ENCODE measurements around the gene MVK.
"Not testable (repeated sequence)": the region's sequence is repeated elsewhere in the genome, so short reads cannot be mapped to it uniquely, and the experiment has no call there.

MVK gene

DNA sequence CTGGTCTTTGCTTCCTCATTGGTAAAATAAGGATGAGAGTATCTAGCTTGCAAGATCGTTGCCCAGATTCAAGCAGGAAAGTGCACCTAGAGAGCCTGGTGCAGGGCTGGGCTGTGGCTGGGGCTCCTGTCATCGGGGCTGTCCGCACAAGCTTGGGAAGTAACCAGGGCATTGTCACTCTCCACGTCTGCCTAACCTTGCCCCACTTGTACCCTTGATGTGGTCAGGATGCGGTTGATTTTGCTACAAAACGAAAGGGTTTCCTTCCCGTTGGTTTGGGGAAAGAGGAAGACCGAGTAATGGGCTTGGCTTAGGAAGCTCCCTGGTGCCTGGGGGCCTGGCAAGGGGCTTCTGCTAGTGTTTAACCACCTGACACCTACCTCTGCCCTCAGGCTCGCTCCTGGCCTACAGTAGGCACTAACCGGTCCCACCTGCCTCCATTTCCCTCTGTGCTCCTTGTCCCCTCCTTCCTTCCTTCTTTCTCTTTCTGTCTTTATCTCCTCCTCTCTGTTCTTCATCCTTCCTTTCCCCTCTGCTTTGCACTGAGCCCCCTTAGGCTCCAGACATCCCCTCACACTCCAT, 21.8 kb downstream of the MVK start:
- no peak overlapping the region for H3K27ac ChIP-seq (ENCODE audit: low read length)
- peaks cover 3% of the 10 kb centered on the region for H3K4me1 ChIP-seq (ENCODE audit: control insufficient read depth, low read depth, low read length)

DNA sequence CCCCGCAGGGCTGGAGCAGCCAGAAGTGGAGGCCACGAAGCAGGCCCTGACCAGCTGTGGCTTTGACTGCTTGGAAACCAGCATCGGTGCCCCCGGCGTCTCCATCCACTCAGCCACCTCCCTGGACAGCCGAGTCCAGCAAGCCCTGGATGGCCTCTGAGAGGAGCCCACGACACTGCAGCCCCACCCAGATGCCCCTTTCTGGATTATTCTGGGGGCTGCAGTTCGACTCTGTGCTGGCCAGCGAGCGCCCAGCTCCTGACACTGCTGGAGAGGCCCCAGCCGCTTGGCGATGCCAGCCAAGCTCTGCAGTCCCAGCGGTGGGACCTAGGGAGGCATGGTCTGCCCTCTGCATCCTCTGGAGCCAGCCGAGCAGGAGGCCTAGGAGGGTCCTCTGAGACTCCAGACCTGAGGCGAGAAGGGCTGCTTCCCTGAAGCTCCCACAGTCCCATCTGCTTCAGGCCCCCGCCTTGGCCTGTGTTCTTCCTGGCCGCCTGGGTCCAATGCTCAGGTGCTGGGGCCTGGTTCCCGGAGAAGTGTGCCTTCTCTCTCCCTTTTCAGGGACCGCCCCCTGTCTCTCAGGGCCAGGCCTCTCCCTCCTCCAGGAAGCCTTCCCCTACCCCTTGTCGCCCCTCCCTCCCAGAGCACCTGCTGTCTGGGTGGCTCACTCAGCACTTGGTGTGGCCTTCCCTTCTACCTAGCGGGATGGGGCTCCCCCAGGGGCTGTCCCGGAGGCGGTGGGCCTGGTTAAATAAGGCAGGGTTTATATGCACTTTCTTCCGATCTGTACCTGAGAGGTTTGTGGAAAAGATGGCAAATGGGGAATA, 23.0 kb downstream of the MVK start:
- no peaks in the 10 kb centered on the region for H3K27me3 ChIP-seq (ENCODE audit: control insufficient read depth, insufficient read depth, low read length)
- no peaks in the 10 kb centered on the region for H3K9me3 ChIP-seq (ENCODE audit: control insufficient read depth, low read depth, low read length)
- peaks cover 3% of the 10 kb centered on the region for H3K4me1 ChIP-seq (ENCODE audit: control insufficient read depth, low read depth, low read length)
- H3K4me3 ChIP-seq (ENCODE audit: low read length), result no peak overlapping the region
- peaks cover 14% of the 10 kb centered on the region for H3K36me3 ChIP-seq (ENCODE audit: control insufficient read depth, low read depth, low read length)
- H3K9ac ChIP-seq (ENCODE audit: low read length), result no peak overlapping the region
- no peak overlapping the region for H3K27ac ChIP-seq (ENCODE audit: low read length)

More for the DNA sequence above, 21.8 kb downstream of the MVK start:
- H3K9me3 ChIP-seq (ENCODE audit: control insufficient read depth, low read depth, low read length), result no peaks in the 10 kb centered on the region
- H3K9ac ChIP-seq (ENCODE audit: low read length), result no peak overlapping the region
- H3K36me3 ChIP-seq (ENCODE audit: control insufficient read depth, low read depth, low read length), result peaks cover 20% of the 10 kb centered on the region
- H3K27me3 ChIP-seq (ENCODE audit: control insufficient read depth, insufficient read depth, low read length), result no peaks in the 10 kb centered on the region
- H3K4me3 ChIP-seq (ENCODE audit: low read length), result no peak overlapping the region

DNA sequence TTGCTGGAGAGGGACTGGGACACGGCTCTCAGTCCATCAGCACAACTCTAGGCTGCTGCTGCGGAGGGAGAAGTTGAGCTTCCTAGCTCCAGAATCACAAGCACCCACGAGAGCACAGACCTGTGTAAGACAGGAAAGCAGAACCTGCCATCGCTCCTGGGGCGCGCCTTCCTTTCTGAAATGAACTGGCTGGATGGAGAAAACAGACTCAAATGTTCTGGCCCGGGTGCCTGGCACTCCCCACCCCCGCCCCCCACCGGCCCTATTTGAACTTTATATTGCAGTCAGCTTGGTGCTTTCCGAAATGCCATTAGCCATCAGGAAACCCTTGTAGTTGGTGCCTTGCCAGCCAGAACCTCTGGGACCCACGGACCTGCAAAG, 23.8 kb downstream of the MVK start:
- H3K36me3 ChIP-seq (ENCODE audit: control insufficient read depth, low read depth, low read length), result peaks cover 10% of the 10 kb centered on the region
- H3K9ac ChIP-seq (ENCODE audit: low read length), result no peak overlapping the region
- H3K9me3 ChIP-seq (ENCODE audit: control insufficient read depth, low read depth, low read length), result no peaks in the 10 kb centered on the region
- H3K4me3 ChIP-seq (ENCODE audit: low read length), result no peak overlapping the region
- no peaks in the 10 kb centered on the region for H3K27me3 ChIP-seq (ENCODE audit: control insufficient read depth, insufficient read depth, low read length)
- peaks cover 3% of the 10 kb centered on the region for H3K4me1 ChIP-seq (ENCODE audit: control insufficient read depth, low read depth, low read length)
- H3K27ac ChIP-seq (ENCODE audit: low read length), result no peak overlapping the region

DNA sequence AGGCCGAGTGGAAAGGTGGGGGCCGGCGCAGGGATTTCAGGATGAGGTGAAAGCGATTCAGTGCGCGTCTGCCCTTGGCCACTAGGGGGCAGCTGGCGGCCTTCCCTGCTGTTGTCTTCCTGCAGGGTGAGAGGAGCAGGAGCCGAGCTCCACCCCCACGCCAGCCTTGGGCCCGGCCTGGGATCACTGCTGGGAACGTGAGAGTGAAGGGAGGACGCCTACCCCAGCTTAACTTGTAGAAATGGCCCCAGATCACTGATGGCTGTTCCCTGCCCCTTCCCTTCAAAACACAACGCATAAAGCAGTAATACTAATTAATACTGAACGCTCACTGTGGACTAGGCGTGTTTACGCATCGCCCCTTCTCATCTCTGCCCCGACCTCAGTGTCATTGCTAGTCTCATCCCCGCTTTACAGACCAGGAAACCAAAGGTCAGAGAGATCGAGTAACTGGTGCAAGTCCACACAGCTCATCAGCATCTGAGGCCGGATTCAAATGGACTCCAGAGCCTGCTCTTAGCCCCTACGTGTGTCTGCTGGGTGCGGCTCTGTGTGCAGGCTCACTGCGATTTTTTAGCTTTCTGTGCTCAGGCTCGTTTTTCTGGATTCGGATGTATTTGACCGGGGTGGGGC, 24.3 kb downstream of the MVK start:
- Histone ChIP-seq H3K36me3 (ENCODE audit: control insufficient read depth, low read depth, low read length) (peaks cover 10% of the 10 kb centered on the region), H3K9me3 (ENCODE audit: control insufficient read depth, low read depth, low read length) (no peaks in the 10 kb centered on the region), H3K9ac (ENCODE audit: low read length) (no peak overlapping the region), H3K4me1 (ENCODE audit: control insufficient read depth, low read depth, low read length) (peaks cover 3% of the 10 kb centered on the region), H3K27ac (ENCODE audit: low read length) (peak overlapping the region; percentile 13), H3K4me3 (ENCODE audit: low read length) (no peak overlapping the region), H3K27me3 (ENCODE audit: control insufficient read depth, insufficient read depth, low read length) (no peaks in the 10 kb centered on the region)

DNA sequence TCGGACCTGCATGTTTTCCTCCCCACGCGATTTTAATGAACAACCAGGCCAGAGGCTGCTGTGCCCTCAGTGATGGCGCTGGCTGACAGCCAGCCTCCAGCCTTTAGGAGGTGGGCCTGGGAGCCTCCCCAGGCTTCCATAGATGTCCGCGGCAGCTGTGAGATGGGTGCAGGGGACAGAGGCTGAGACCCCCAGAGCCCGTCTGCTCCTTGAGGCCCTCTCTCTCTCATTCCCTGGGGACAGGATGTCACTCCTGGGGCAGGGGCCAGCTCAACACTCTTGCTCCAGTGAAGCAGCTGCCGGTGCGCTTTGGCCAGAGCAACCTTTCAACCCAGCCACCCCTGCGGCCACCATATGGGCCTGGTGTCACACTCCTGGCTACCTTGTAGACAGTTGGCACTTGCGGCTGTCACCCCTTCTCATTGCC, 24.8 kb downstream of the MVK start:
- H3K4me3 ChIP-seq (ENCODE audit: low read length), result no peak overlapping the region
- no peaks in the 10 kb centered on the region for H3K9me3 ChIP-seq (ENCODE audit: control insufficient read depth, low read depth, low read length)
- no peaks in the 10 kb centered on the region for H3K27me3 ChIP-seq (ENCODE audit: control insufficient read depth, insufficient read depth, low read length)
- H3K9ac ChIP-seq (ENCODE audit: low read length), result no peak overlapping the region
- H3K4me1 ChIP-seq (ENCODE audit: control insufficient read depth, low read depth, low read length), result peaks cover 3% of the 10 kb centered on the region
- H3K27ac ChIP-seq (ENCODE audit: low read length), result no peak overlapping the region
- H3K36me3 ChIP-seq (ENCODE audit: control insufficient read depth, low read depth, low read length), result peaks cover 10% of the 10 kb centered on the region

DNA sequence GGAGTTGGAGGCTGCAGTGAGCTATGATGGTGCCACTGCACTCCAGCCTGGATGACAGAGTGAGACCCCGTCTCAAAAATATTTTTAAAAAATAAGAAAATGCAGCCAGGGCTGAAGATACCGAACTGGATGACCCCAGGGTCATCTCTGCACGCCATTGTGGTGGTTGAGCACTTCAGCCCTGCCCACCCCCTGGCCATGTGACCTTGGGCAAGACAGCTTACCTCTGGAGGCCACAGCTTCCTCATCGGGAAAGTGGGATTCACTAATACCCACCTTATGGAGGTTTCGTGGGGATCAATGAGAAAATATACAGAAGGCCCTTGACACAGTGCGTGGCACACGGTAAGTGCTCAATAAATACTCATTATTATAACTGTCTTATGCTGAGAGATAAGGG, 25.5 kb downstream of the MVK start:
- Histone ChIP-seq H3K27me3 (ENCODE audit: control insufficient read depth, insufficient read depth, low read length) (no peaks in the 10 kb centered on the region), H3K4me1 (ENCODE audit: control insufficient read depth, low read depth, low read length) (peaks cover 3% of the 10 kb centered on the region), H3K4me3 (ENCODE audit: low read length) (no peak overlapping the region), H3K27ac (ENCODE audit: low read length) (no peak overlapping the region), H3K36me3 (ENCODE audit: control insufficient read depth, low read depth, low read length) (peaks cover 7% of the 10 kb centered on the region), H3K9me3 (ENCODE audit: control insufficient read depth, low read depth, low read length) (no peaks in the 10 kb centered on the region), H3K9ac (ENCODE audit: low read length) (no peak overlapping the region)

DNA sequence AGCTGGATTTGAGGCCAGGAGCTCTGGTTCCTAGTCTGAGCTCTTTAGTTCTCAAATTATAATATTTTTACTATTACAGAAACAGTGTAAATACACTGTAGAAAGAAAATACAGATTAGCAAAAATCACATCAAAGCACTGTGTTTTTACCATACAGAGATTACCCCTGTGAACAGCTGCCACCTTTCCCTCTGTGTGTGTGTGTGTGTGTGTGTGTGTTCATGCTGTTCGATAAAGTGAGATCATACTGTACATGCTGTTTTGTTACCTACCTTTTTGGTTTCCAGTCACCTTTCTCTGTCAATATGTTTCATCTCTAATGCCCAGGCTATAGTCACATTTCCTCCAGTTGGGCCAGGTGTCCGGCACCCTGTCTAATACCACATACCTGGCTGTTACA, 26.9 kb downstream of the MVK start:
- Histone ChIP-seq H3K27ac (ENCODE audit: low read length) (no peak overlapping the region), H3K4me3 (ENCODE audit: low read length) (no peak overlapping the region), H3K36me3 (ENCODE audit: control insufficient read depth, low read depth, low read length) (no peaks in the 10 kb centered on the region), H3K27me3 (ENCODE audit: control insufficient read depth, insufficient read depth, low read length) (no peaks in the 10 kb centered on the region), H3K9ac (ENCODE audit: low read length) (no peak overlapping the region), H3K4me1 (ENCODE audit: control insufficient read depth, low read depth, low read length) (peaks cover 3% of the 10 kb centered on the region), H3K9me3 (ENCODE audit: control insufficient read depth, low read depth, low read length) (no peaks in the 10 kb centered on the region)

DNA sequence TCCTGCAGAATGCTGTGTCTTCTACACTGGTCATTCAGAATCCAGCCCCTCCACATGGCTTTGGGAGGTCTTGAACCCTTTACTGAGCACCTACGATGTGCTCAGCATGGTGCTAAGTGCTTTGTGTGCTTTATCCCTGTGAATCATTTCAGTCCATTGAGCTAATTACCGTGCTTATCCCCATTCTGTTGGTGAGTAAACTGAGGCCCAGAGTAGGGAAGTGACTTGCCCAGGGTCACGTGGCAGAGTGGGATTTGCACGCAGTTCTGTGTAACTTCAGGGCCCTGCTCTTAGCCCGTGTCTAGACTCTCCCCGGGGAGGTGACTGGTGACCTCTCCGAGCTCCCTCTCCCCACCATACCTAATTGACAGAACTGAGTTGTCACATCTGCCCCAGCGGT, 27.4 kb downstream of the MVK start:
- Histone ChIP-seq H3K4me1 (ENCODE audit: control insufficient read depth, low read depth, low read length) (peaks cover 3% of the 10 kb centered on the region), H3K27me3 (ENCODE audit: control insufficient read depth, insufficient read depth, low read length) (no peaks in the 10 kb centered on the region), H3K9me3 (ENCODE audit: control insufficient read depth, low read depth, low read length) (no peaks in the 10 kb centered on the region), H3K9ac (ENCODE audit: low read length) (no peak overlapping the region), H3K4me3 (ENCODE audit: low read length) (no peak overlapping the region), H3K27ac (ENCODE audit: low read length) (no peak overlapping the region), H3K36me3 (ENCODE audit: control insufficient read depth, low read depth, low read length) (no peaks in the 10 kb centered on the region)

DNA sequence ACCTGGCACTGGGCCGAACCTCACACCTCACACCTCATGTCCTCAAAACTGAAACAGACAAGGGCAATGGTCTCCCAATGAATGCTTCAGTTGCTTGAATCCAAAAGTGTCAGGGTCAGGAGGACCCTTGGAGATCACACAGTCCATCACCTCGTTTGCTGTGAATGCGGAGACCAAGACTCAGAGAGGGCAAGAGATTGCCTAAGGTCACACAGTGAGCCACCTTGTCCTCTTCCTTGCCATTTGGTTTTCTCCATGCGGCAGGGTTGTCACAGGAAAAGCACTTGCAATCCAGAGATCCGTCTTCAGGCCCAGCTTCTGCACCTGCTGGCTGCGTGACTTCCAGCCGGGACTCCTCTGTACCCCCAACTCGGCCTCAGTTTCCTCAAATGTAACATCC, 28.0 kb downstream of the MVK start:
- H3K9me3 ChIP-seq (ENCODE audit: control insufficient read depth, low read depth, low read length), result no peaks in the 10 kb centered on the region
- H3K36me3 ChIP-seq (ENCODE audit: control insufficient read depth, low read depth, low read length), result no peaks in the 10 kb centered on the region
- no peak overlapping the region for H3K9ac ChIP-seq (ENCODE audit: low read length)
- H3K4me1 ChIP-seq (ENCODE audit: control insufficient read depth, low read depth, low read length), result peaks cover 3% of the 10 kb centered on the region
- H3K27ac ChIP-seq (ENCODE audit: low read length), result no peak overlapping the region
- no peaks in the 10 kb centered on the region for H3K27me3 ChIP-seq (ENCODE audit: control insufficient read depth, insufficient read depth, low read length)
- H3K4me3 ChIP-seq (ENCODE audit: low read length), result no peak overlapping the region

DNA sequence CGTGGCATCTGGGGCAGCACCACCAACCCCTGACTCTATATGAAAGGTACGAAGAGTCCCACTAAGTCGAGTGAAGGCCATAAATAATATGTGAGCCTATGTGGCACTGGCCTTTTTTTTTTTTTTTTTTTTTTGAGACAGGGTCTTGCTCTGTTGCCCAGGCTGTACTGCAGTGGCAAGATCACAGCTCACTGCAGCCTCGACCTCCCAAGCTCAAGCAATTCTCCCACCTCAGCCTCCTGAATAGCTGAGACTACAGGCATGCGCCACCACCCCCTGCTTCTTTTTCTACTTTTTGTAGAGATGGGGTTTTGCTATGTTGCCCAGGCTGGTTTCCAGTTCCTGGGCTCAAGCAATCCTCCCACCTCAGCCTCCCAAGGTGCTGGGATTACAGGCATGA, 28.5 kb downstream of the MVK start:
- not testable (repeated sequence) for H3K9ac ChIP-seq (ENCODE audit: low read length); H3K4me1 ChIP-seq (ENCODE audit: control insufficient read depth, low read depth, low read length); H3K4me3 ChIP-seq (ENCODE audit: low read length); H3K27ac ChIP-seq (ENCODE audit: low read length); H3K36me3 ChIP-seq (ENCODE audit: control insufficient read depth, low read depth, low read length); H3K9me3 ChIP-seq (ENCODE audit: control insufficient read depth, low read depth, low read length); H3K27me3 ChIP-seq (ENCODE audit: control insufficient read depth, insufficient read depth, low read length)

DNA sequence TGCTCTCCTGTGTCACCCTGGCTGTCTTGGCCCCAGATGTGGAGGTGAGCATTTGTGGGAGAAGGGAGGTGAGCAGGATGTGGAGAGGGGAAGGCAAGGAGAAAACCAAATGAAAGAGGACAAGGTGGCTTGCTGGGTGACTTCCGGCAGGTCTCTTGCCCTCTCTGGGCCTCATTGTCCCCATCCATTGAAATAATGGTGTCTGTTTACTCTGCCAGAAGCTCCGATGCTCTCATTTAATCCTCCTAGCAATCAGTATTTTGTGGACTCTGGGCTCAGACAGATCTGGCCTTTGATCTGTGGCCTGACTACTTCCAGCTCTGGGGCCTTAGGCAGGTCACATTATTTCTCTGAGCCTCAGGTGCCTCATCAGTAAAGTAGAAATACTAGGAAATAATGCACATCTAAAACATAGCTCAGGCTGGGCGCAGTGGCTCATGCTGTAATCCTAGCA, 30.6 kb downstream of the MVK start:
- no peaks in the 10 kb centered on the region for H3K4me1 ChIP-seq (ENCODE audit: control insufficient read depth, low read depth, low read length)
- no peak overlapping the region for H3K4me3 ChIP-seq (ENCODE audit: low read length)
- no peaks in the 10 kb centered on the region for H3K9me3 ChIP-seq (ENCODE audit: control insufficient read depth, low read depth, low read length)
- no peak overlapping the region for H3K27ac ChIP-seq (ENCODE audit: low read length)
- H3K9ac ChIP-seq (ENCODE audit: low read length), result no peak overlapping the region
- H3K27me3 ChIP-seq (ENCODE audit: control insufficient read depth, insufficient read depth, low read length), result no peaks in the 10 kb centered on the region
- no peaks in the 10 kb centered on the region for H3K36me3 ChIP-seq (ENCODE audit: control insufficient read depth, low read depth, low read length)

Measured in iPS-18a (cell line).